CD4-positive, alpha-beta T cell treated with Interferon gamma for 1 hour (primary cell): ENCODE measurements around the gene DEF6.
A peak's percentile ranks its signal among the peaks of the same experiment; 100 is the strongest.
"Not testable (repeated sequence)": the region's sequence is repeated elsewhere in the genome, so short reads cannot be mapped to it uniquely, and the experiment has no call there.

ENCODE experiments used
- DNase-seq: peaks from one replicate; pipeline ENCODE4 v3.0.0-alpha.2; 2020

The DEF6 gene

DNA sequence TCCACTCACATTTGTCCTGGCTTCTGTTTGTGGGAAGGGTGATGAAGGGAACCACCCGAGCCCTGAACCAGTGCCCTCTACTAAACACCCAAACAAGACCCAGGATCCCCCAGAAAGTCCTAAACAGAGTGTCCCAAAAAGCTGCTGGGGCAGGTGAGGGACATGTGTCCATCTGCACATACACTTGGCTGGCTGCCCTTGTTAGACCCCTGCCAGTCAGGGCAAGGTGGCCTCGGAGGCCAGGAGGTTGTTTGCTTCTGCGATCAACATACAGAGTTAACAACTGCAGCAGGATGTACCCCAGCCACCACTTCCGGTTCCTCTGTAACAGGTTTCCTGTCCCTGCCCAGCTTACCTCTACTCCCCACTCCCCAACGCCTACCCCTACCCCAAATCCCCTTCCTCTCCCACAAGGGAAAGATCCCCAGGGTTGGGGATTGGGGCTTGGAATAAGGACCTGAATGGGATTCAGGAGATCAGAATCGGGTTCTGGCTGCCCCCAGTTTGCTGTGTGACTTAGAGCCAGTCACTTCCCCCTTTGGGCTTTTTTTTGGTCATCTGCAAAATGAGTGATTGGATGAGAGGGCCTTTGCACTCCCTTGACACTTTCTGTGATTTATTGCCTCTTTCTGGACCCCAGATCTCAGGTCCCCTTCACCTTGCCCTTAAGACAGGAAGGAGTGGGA, 13.9 kb downstream of the DEF6 start:
- DNase-seq = peak; percentile 70

DNA sequence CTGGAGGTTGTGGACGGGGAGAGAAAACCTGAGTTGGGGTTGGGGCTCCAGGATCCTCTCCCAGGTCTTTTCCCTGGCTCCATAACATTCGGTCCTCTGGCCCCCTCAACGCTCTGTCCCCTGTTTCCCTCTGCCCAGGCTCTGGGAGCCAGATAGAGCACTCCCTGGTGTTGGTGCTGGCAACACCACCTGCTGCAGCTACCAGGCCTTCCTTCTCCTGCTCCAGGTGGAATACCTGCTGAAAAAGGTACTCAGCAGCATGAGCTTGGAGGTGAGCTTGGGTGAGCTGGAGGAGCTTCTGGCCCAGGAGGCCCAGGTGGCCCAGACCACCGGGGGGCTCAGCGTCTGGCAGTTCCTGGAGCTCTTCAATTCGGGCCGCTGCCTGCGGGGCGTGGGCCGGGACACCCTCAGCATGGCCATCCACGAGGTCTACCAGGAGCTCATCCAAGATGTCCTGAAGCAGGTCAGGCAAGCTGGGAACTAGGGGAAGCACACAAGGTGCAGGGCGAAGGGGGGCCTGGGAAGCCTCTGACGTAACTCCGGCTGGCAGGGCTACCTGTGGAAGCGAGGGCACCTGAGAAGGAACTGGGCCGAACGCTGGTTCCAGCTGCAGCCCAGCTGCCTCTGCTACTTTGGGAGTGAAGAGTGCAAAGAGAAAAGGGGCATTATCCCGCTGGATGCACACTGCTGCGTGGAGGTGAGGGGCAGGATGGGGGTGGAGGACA, 14.6 kb downstream of the DEF6 start:
- DNase-seq = no peak

DNA sequence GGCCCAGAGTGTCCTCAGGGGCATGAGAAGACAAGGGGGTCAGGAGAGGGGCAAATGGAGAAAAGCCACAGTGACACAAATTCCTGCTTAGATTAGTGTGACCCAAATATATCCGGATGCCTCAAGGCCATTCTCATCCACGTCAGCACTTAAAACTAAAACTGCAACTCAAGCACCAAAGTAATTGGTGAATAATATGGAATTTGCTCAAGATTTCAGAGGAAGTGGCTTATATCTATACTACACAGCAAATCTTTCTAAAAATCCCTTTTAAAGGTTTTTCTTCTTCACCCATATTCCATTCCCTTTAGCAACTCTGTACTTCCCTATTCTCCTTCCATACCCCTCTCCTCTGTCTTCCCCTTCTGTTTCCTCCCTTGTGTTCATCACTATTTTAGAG, 15.2 kb downstream of the DEF6 start:
- no peak for DNase-seq

DNA sequence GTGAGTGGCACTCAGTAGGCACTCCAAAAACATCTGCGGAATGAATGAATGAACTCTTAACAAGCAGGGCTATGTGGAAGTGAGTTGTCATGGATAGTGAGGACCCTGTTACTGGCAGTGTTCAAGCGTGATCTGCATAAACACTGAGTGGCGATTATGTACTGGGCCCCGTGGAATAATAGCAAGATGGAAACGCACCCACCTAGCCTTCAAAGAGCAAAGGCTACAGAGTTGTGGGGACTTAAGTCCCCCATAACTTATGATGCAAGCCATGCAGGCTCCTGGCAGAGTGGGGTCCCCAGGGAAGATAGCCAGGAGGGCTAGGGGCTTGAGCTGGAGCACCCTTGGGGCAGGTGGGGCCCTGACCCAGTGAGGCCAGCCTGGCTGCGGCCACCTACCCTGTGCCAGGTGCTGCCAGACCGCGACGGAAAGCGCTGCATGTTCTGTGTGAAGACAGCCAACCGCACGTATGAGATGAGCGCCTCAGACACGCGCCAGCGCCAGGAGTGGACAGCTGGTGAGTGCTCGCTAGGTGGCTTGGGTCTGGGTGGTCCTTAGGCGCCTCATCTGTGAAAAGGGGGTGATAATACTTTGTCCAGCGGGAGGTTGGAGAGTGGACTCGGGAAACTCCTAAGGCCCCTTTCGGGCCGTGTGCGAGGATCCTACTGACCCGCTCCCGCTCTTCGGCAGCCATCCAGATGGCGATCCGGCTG, 20.0 kb downstream of the DEF6 start:
- no peak for DNase-seq

DNA sequence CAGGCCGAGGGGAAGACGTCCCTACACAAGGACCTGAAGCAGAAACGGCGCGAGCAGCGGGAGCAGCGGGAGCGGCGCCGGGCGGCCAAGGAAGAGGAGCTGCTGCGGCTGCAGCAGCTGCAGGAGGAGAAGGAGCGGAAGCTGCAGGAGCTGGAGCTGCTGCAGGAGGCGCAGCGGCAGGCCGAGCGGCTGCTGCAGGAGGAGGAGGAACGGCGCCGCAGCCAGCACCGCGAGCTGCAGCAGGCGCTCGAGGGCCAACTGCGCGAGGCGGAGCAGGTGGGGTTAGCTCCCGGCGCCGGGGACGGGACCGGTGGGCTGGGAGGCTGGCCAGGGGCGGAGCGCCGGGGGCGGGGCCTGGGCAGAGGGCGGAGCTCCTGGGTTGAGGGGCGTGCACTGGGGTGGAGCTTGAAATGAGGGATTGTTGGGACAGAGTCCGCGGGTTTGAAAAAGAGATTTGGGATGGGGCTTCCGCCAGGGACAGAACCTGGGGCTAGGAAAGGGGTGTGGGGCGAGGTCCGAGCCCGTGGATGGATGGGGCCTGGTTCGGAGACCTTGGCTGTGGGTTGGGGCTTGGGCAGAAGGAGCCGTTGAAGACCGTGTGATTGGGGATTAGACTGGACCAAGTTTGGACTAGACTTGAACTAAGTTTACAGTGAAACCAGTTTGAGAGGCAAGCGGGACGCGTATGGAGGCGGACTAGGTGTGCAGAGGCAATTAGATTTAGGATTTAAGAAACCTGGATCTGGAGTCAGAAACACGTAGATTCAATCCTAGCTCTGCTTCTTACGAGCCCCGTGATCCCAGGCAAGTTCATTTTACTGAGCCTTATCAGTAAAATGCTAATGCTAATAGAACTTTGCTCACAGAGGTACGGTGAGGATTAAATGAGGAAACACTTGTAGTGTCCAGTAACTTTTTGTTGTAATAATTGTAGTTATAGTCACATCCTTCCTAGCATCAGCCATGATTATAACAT, 20.9 kb downstream of the DEF6 start:
- DNase-seq = no peak

DNA sequence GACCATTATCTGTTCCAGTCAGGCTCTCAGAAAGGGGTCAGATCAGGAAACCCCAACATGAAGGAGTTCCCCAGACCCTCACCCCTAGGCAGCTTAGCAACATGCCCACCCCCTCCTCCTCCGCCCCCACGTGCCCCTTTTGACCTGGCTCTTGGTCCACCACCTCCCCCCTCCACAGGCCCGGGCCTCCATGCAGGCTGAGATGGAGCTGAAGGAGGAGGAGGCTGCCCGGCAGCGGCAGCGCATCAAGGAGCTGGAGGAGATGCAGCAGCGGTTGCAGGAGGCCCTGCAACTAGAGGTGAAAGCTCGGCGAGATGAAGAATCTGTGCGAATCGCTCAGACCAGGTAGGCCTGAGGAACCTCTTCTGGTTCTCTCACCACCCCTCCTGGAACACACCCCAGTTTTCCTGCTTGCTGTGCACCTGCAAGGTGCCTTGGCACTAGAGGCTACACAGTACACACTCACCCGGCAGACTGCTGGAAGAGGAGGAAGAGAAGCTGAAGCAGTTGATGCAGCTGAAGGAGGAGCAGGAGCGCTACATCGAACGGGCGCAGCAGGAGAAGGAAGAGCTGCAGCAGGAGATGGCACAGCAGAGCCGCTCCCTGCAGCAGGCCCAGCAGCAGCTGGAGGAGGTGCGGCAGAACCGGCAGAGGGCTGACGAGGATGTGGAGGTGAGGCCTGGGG, 21.9 kb downstream of the DEF6 start:
- DNase-seq = no peak

DNA sequence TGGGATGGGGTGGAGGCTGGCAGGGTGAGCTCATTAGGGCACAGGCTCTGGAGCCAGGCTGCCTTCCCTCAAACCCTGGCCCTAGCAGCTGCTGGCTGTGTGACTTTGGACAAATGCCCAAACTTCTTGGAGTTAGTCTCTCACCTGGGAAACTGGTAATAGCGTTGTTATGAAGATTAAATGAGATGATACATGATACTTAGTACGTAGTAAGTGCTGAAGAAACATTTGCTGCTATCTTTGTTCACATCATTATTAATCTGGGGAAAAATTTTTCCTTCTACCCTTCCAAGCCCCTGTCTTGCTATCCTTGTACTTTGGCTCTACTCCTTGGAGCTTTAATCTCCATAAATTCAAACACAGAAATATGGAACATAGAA, 22.4 kb downstream of the DEF6 start:
- no peak for DNase-seq

DNA sequence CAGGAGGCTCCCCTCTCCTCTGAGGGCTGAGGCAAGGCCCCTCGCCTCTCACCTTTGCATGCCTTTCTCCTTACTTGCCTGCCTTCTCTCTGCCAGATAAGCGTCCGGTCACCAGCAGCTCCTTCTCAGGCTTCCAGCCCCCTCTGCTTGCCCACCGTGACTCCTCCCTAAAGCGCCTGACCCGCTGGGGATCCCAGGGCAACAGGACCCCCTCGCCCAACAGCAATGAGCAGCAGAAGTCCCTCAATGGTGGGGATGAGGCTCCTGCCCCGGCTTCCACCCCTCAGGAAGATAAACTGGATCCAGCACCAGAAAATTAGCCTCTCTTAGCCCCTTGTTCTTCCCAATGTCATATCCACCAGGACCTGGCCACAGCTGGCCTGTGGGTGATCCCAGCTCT, 23.5 kb downstream of the DEF6 start:
- no peak for DNase-seq

DNA sequence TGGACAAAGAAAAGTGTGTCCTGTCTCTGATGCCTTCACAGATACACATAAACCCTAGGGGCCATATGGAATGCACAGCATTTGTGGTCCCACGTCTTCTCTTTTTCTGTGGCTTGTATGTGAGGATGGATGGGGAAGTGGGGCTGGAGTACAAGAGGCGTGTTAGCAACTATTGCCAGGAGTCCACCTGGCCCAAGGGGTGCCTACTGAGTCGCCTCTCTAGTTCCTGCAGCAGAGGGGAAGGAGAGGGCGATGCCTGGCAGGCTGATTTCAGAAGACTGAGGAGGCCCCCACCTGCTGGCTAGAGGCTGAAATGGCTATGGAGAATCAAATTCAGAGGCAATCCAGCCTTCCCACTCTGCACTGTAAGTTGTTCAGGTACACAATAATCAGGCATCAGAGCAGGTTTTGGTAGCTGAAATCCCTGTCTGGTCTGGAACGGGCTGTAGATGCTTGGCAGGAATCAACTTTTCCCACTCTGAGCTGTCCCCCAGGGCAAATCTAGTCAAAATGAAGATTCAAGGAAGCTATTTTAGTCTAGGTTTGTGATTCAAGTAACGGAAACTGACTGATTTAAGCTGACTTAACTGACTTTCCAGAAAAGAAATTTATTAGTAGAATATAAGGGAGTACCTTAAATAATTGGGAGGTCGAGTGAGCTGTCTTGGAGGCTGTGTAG, 29.9 kb downstream of the DEF6 start:
- peak; percentile 75 for DNase-seq

DNA sequence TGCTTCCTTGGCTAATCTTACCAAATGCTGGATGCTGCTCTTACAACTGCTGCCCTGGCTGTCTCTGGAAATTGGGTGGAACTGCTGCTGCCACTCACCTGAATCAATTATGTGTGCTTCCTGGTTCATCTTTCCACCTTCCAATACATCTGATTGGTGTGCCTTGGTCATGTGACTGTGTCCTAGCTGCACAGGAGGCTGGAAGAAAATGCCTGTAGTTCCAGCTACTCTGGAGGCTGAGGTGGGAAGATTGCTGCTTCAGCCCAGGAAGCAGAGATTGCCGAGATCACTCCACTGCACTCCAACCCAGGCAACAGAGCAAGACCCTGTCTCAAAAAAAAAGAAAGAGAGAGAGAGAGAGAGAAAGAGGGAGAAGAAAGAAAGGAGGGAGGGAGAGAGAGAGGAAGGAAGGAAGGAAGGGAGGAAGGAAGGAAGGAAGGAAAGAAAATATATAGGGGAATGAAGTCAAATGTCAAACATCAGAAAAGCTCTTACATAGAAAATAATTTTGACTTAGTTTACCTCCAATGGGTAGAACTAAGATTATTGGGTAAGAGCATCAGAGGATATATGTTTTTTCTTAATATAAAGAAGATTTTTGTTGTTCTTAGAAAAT, 30.6 kb downstream of the DEF6 start:
- no peak for DNase-seq

DNA sequence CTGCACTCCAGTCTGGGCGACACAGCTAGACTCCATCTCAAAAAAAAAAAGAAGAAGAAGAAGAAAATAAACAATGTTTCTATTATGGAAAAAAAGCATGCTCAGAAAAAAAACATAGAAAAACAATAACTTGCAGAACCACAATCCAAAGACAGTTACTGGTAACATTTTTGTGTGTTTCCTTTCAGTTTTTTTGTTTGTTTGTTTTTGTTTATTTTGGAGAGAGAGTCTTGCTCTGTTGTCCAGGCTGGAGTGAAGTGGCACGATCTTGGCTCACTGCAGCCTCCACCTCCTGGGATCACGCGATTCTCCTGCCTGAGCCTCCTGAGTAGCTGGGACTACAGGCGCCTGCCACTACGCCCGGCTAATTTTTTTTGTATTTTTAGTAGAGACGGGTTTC, 31.3 kb downstream of the DEF6 start:
- DNase-seq = not testable (repeated sequence)

DNA sequence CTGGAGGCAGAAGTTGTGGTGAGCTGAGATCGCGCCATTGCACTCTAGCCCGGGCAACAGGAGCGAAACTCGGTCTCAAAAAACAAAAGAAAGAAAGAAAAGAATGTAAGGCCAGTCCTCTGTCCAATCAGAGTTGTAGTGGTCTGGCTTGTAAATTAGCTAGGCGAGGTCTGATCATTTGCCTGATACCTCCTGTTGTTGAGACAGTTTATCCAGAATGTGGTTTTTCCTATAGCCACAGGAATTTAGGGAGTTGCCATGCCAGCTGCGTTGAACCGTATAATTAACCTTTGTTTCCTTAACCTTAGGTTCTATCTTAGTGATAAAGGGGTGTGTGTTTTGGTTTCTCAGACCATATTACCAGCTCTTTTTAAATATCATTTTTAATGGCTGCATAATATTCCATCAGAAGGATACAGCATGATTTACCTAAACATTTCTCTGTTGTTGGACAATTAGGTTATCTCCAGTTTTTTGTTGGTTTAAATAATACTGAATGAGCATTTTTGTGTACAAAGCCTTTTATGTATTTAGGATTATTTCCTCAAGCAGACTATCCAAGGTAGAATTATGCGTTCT, 33.0 kb downstream of the DEF6 start:
- no peak for DNase-seq

DNA sequence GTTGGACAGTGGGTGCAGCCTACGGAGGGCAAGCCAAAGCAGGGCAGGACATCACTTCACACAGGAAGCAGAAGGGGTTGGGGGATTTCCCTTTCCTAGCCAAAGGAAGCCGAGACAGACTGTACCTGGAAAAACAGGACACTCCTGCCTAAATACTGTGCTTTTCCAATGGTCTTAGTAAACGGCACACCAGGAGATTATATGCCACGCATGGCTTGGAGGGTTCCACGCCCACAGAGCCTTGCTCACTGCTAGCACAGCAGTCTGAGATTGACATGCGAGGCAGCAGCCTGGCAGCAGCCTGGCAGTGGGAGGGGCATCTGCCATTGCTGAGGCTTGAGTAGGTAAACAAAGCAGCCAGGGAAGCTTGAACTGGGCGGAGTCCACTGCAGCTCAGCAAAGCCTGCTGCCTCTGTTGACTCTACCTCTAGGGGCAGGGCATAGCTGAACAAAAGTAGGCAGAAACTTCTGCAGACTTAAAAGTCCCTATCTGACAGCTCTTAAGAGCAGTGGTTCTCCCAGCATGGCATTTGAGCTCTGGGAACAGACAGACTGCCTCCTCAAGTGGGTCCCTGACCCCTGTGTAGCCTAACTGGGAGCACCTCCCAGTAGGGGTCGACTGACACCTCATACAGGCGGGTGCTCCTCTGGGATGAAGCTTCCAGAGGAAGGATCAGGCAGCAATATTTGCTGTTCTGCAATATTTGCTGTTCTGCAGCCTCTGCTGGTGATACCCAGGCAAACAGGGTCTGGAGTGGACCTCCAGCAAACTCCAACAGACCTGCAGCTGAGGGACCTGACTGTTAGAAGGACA, 34.7 kb downstream of the DEF6 start:
- DNase-seq = peak; percentile 74

DNA sequence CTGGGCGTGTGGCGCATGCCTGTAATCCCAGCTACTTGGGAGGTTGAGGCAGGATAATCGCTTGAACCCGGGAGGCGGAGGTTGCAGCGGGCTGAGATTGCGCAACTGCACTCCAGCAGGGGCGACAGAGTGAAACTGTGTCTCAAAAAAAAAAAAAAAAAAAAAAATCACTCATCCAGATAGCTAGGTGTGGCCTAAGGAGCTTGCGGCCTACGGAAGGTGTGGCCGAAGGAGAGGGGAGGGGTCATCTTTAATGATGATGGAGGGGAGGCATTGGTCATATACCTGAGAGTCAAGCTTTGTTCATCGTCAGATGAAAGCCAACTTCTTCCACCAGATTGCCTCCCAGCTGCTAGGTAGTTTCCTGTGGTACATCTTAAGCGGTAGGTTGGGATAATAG, 43.9 kb downstream of the DEF6 start:
- DNase-seq = no peak

DNA sequence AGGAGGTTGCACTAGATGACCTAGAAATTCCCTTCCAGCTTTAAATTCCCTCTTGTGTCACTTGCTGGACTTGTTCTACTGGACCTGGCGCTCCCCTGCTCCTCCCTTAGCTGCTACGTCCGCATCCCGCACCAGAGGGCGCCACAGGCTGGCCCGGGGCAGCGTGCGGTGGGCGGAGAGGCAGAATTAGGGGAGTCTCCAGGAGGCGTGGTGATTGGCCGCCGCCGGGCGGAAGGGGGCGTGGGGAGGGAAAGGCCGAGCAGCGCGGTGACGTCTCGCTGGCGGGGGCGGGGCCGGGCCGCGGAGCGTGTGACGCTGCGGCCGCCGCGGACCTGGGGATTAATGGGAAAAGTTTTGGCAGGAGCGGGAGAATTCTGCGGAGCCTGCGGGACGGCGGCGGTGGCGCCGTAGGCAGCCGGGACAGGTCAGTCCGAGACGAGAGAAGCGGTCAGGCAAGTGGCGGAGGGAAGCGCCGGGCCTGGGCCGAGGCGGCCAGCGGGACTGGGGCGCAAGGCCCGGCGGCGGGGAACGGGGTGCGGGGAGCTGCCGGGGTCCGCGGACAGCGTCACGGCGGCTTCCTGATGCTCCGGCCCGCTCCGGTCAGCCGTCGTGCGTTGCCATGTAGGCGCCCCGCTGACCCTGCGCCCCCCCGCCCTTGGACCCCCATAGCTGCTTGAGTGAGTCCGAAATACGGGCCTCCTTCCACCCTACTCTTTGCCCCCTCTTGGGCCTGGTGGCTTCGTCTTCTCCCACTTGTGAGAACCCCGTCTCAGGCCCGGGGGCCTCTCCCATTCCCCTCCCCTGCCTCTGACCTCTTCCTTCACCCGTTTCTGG, 44.9 kb downstream of the DEF6 start, which contains the start of gene PPARD:
Gene PPARD (plus strand): TSS at position 301 of the 834 bp plus-strand sequence. CDS start 68,530 bp downstream, outside the sequence.
- DNase-seq = peak; percentile 95

DNA sequence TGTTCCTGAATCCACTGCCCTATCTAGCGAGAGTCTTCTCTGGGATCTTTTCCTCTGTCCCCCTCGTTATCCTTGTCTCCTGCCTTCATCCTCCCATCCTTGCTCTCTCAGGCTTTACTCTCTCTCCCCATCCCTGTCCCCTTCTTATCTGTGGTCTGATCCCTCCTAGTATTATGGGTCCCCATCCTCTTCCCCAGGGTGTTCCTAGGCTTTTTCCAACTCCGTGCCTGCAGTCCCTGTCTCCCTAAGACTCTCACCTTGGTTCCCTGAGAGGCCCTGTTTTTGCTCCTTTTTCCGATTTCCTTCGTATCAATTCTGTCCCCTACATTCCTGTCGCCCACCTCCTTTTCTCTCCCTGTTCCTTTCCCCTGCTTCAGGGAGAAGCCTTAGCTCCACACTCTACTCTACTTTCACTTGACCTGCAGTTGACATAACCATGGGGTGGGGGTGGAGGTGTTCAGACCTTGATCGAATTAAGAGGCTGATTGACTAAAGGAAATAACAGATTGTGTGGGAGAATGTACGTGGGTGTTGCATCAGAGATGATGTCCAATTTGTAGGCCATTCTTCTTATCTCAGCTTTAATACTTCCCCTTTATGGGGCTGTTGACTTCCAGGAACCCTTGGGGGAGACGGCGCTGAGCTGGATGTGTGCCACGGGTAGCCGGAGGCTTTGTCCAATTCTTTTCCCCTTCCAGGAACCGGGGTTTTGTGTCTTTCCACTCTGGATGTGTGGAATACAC, 45.6 kb downstream of the DEF6 start:
- peak; percentile 53 for DNase-seq

DNA sequence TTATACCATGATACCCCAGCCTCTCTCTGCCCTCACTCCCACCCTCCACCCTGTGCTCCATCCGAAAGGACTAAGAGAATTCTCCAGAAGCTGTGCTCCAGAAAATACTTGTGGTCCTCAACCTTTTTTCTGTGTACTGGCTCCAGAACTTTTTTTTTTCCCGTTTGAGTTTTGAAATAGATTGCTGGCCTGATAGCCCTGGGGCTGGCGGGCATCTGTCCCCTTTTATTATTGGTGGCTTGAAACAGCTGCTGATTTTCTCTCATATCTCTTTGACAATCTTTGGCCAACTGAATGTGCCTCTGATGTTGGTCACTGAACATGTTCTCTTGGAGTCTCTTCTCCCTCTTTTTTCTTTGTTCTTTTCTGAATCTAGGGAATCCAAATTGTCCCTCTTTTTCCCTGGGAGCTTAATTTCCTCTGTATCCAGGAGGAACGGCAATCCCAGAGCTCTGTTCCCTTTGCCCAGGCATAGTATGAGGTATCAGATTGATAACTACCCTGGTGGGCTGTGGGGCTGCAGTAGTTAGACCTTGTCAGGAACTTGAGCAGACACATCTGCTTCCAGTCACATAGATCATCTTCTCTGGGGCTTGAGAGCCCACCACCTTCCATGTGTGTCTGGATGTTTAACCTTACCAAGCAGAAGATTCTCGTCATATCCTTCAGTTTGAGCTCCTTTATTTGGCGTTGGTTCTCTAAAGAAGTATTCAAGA, 46.4 kb downstream of the DEF6 start:
- no peak for DNase-seq
